Gastrocnemius medialis (tissue), 4 donors: Measurements from ENCODE around the gene TBX15.

Experiments
- POLR2A ChIP-seq, 2 donors: fragments of 450-650 bp; IDR thresholded peaks; one replicate each; pipeline ENCODE4 v1.6.1; 2017; ENCODE audit warnings: antibody characterized with exemption in 2 of 2, mild to moderate bottlenecking in 2 of 2, moderate library complexity in 2 of 2
- TF ChIP-seq, protein P1 (sequence below), 5 experiments: fragments of 450-650 bp in 3 of 5; fragments of 200-600 bp in 2 of 5; sonication (generic) in 2 of 5; IDR thresholded peaks in 4 of 5; conservative IDR thresholded peaks in 1 of 5; 1 replicate in 4 of 5; 2 replicates in 1 of 5; pipeline ENCODE4 v1.5.1; 2016 to 2019; ENCODE audit warnings: antibody characterized with exemption in 5 of 5, mild to moderate bottlenecking in 3 of 5, moderate library complexity in 3 of 5

GRCh38 chr1:119008483-119009311, 20.6 kb upstream of the TBX15 start:
- TF ChIP-seq, protein P1, sequence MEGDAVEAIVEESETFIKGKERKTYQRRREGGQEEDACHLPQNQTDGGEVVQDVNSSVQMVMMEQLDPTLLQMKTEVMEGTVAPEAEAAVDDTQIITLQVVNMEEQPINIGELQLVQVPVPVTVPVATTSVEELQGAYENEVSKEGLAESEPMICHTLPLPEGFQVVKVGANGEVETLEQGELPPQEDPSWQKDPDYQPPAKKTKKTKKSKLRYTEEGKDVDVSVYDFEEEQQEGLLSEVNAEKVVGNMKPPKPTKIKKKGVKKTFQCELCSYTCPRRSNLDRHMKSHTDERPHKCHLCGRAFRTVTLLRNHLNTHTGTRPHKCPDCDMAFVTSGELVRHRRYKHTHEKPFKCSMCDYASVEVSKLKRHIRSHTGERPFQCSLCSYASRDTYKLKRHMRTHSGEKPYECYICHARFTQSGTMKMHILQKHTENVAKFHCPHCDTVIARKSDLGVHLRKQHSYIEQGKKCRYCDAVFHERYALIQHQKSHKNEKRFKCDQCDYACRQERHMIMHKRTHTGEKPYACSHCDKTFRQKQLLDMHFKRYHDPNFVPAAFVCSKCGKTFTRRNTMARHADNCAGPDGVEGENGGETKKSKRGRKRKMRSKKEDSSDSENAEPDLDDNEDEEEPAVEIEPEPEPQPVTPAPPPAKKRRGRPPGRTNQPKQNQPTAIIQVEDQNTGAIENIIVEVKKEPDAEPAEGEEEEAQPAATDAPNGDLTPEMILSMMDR (IDR thresholded peaks at IDR 0.05 in 4 of 5, conservative IDR thresholded peaks at IDR 0.05 in 1 of 5): peak; percentile 64 to 72 (median 68)
- no peak for TF ChIP-seq POLR2A (IDR thresholded peaks at IDR 0.05)
